HG03457 (cell line): ENCODE measurements around the gene MAP4.
"Not testable (repeated sequence)": the region's sequence is repeated elsewhere in the genome, so short reads cannot be mapped to it uniquely, and the experiment has no call there.

Experiments used
- ATAC-seq: cut with Tn5 transposase; IDR thresholded peaks from one replicate; pipeline ENCODE4 v1.9.1; 2021; ENCODE audit warnings: moderate number of reproducible peaks; ENCODE audit not compliant: unreplicated experiment

Gene MAP4

GRCh38 chr3:48014358-48014757, 1.9 kb downstream of the MAP4 start:
- ATAC-seq: no peak

GRCh38 chr3:48013288-48013980, 2.8 kb downstream of the MAP4 start:
- no peak for ATAC-seq

- no peak for ATAC-seq
Observed at GRCh38 chr3:48012659-48013058, 3.6 kb downstream of the MAP4 start.

- ATAC-seq: not testable (repeated sequence)
Observed at GRCh38 chr3:48008066-48008465, 8.2 kb downstream of the MAP4 start.

- ATAC-seq: not testable (repeated sequence)
Observed at GRCh38 chr3:48007361-48007760, 8.9 kb downstream of the MAP4 start.

- ATAC-seq: not testable (repeated sequence)
Observed at GRCh38 chr3:48006794-48007193, 9.4 kb downstream of the MAP4 start.

GRCh38 chr3:48004694-48005093, 11.5 kb downstream of the MAP4 start:
- no peak for ATAC-seq

GRCh38 chr3:48002787-48003186, 13.4 kb downstream of the MAP4 start:
- no peak for ATAC-seq

GRCh38 chr3:48001991-48002390, 14.2 kb downstream of the MAP4 start:
- no peak for ATAC-seq

- no peak for ATAC-seq
Observed at GRCh38 chr3:48000212-48000611, 16.0 kb downstream of the MAP4 start.

GRCh38 chr3:47996440-47996839, 19.8 kb downstream of the MAP4 start:
- ATAC-seq: no peak

GRCh38 chr3:47994180-47994579, 22.0 kb downstream of the MAP4 start:
- no peak for ATAC-seq

GRCh38 chr3:47991341-47991740, 24.9 kb downstream of the MAP4 start:
- no peak for ATAC-seq

- ATAC-seq: no peak
Observed at GRCh38 chr3:47989981-47990440, 26.2 kb downstream of the MAP4 start.

GRCh38 chr3:47985381-47985780, 30.8 kb downstream of the MAP4 start:
- no peak for ATAC-seq

GRCh38 chr3:47984075-47984728, 32.0 kb downstream of the MAP4 start:
- no peak for ATAC-seq

GRCh38 chr3:47980795-47981194, 35.4 kb downstream of the MAP4 start:
- ATAC-seq: no peak

- ATAC-seq: no peak
Observed at GRCh38 chr3:47979070-47979469, 37.1 kb downstream of the MAP4 start.

- no peak for ATAC-seq
Observed at GRCh38 chr3:47978386-47978785, 37.8 kb downstream of the MAP4 start.

GRCh38 chr3:47976135-47976732, 40.0 kb downstream of the MAP4 start:
- ATAC-seq: no peak

GRCh38 chr3:47974974-47975470, 41.2 kb downstream of the MAP4 start:
- no peak for ATAC-seq

- ATAC-seq: no peak
Observed at GRCh38 chr3:47971081-47971480, 45.1 kb downstream of the MAP4 start.
